Panc1 (cell line): ENCODE measurements around the gene EPB41L4B. TPM values are rescaled to one million over a fixed set of nuclear protein-coding genes. Genes with fewer than 3 reads are reported as not detected.

Experiments used
- ATAC-seq: fragments of 200-7000 bp; cut with Tn5 transposase; 2 replicates; pipeline ENCODE4 v1.9.1; 2020; ENCODE audit warnings: mild to moderate bottlenecking, moderate library complexity
- BruUV-seq: library from RNA; stranded (reverse); fragments of 400-500 nt; replicated peaks from 2 replicates; lab custom pipeline; 2021; lab: Mats Ljungman, UMichigan
- CTCF ChIA-PET: fragments of 300-600 bp; sonication (Branson Sonifier 250); formaldehyde crosslinking; loops from one replicate; lab custom pipeline; 2022; ENCODE audit warnings: antibody characterized with exemption; lab: Charles Lee
- POLR2A ChIA-PET: fragments of 300-600 bp; sonication (Branson Sonifier 250); formaldehyde crosslinking; loops from one replicate; lab custom pipeline; 2022; ENCODE audit warnings: antibody characterized with exemption; lab: Charles Lee
- DNase-seq: peaks from one replicate; pipeline ENCODE4 v3.0.0-alpha.2; 2010; ENCODE audit warnings: low read depth, low spot score
- H3K27ac ChIP-seq: 2 replicates; pipeline ENCODE4 v1.5.1; 2011; ENCODE audit warnings: mild to moderate bottlenecking, low read length, inconsistent platforms
- H3K27me3 ChIP-seq: fragments of 200-500 bp; sonication (Bioruptor generic); 2 replicates; pipeline ENCODE4 v1.6.0; 2014; ENCODE audit warnings: low read length, inconsistent platforms; ENCODE audit not compliant: control insufficient read depth, insufficient read depth
- H3K36me3 ChIP-seq: fragments of 200-500 bp; sonication (Bioruptor generic); 2 replicates; pipeline ENCODE4 v1.5.1; 2014; ENCODE audit warnings: inconsistent platforms, mild to moderate bottlenecking, low read length, moderate library complexity; ENCODE audit not compliant: control insufficient read depth, insufficient read depth
- H3K4me1 ChIP-seq: 2 replicates; pipeline ENCODE4 v1.5.1; 2011; ENCODE audit warnings: inconsistent platforms, mild to moderate bottlenecking, low read length, moderate library complexity; ENCODE audit not compliant: control insufficient read depth, insufficient read depth
- H3K4me3 ChIP-seq, 2 experiments: 2 replicates each; pipeline ENCODE4 v1.5.1; 2011 to 2012; ENCODE audit warnings: low read depth in 2 of 2, low read length in 2 of 2, mild to moderate bottlenecking in 2 of 2, inconsistent platforms in 1 of 2, moderate library complexity in 1 of 2
- H3K9me3 ChIP-seq: fragments of 200-500 bp; sonication (Bioruptor generic); 2 replicates; pipeline ENCODE4 v1.5.1; 2014; ENCODE audit warnings: low read depth, mild to moderate bottlenecking, inconsistent platforms, low read length, moderate library complexity; ENCODE audit not compliant: control insufficient read depth, insufficient read depth
- POLR2AphosphoS5 ChIP-seq: IDR thresholded peaks from 2 replicates; pipeline ENCODE4 v1.6.1; 2012; ENCODE audit warnings: mild to moderate bottlenecking, low read depth, low read length, moderate library complexity
- SIN3A ChIP-seq: IDR thresholded peaks from 2 replicates; pipeline ENCODE4 v1.6.1; 2012; ENCODE audit warnings: low read depth, mild to moderate bottlenecking, low read length, moderate library complexity, borderline replicate concordance; ENCODE audit not compliant: insufficient read depth
- TCF7L2 ChIP-seq: IDR thresholded peaks from 2 replicates; pipeline ENCODE4 v1.6.1; 2011; ENCODE audit warnings: mild to moderate bottlenecking, low read depth, low read length, inconsistent platforms
- in situ Hi-C: cut with HindIII; loops from 2 replicates; pipeline ENCODE4 v1.10.0; 2016; ENCODE audit warnings: low sequenced_read_pairs, low pct_unique_long_range_greater_than_20kb
- intact Hi-C: fragments of 100-400 bp; cut with micrococcal nuclease; formaldehyde crosslinking; loops from one replicate; pipeline ENCODE4 v1.10.0; 2022; ENCODE audit not compliant: unreplicated experiment
- total RNA-seq: library from RNA; stranded (reverse); gene quantifications from one replicate; pipeline ENCODE4 v1.2.1, GENCODE V29; 2021; ENCODE audit not compliant: unreplicated experiment
- TF ChIP-seq, protein P1 (sequence below), 2 experiments: IDR thresholded peaks; 2 replicates each; pipeline ENCODE4 v1.6.1; 2011 to 2012; ENCODE audit warnings: low read depth in 2 of 2, control low read depth in 1 of 2, low read length in 1 of 2, mild to moderate bottlenecking in 1 of 2, moderate library complexity in 1 of 2; ENCODE audit not compliant: insufficient read depth in 1 of 2
- TF ChIP-seq, protein P2 (sequence below): fragments of 450-650 bp; IDR thresholded peaks from 2 replicates; pipeline ENCODE4 v1.5.1; 2017; ENCODE audit warnings: mild to moderate bottlenecking

The EPB41L4B gene
- total RNA-seq, 1 experiment from 2014 or later = 27.8 TPM

DNA sequence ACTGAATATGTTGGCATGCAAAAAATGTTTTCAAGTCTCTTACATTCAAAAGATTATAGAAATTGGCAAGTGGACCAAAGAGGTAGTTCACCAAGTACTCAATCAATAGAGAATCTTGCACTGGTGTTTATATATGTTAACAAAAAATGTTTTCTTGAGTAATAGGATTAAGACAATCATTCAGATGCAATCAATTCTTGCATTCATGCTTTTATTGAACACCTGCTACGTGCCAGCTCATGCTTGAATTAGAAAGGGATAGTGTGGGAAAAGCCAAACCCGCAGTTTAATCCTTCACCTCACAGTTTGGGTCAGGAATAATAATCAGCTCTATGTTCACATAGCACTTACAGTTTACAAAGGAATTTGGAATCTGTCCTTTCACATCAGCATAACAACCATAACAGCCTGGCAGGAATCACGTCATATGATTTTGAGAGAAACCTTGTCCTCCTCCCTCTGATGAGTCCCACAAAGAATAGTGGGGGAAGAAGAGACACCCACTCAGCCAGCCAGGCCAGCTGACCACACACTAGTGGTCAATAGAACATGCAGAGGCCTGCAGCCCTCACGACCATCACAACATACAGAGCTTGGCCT lies 117.0 kb downstream of the EPB41L4B start:
- TF ChIP-seq, protein P1, sequence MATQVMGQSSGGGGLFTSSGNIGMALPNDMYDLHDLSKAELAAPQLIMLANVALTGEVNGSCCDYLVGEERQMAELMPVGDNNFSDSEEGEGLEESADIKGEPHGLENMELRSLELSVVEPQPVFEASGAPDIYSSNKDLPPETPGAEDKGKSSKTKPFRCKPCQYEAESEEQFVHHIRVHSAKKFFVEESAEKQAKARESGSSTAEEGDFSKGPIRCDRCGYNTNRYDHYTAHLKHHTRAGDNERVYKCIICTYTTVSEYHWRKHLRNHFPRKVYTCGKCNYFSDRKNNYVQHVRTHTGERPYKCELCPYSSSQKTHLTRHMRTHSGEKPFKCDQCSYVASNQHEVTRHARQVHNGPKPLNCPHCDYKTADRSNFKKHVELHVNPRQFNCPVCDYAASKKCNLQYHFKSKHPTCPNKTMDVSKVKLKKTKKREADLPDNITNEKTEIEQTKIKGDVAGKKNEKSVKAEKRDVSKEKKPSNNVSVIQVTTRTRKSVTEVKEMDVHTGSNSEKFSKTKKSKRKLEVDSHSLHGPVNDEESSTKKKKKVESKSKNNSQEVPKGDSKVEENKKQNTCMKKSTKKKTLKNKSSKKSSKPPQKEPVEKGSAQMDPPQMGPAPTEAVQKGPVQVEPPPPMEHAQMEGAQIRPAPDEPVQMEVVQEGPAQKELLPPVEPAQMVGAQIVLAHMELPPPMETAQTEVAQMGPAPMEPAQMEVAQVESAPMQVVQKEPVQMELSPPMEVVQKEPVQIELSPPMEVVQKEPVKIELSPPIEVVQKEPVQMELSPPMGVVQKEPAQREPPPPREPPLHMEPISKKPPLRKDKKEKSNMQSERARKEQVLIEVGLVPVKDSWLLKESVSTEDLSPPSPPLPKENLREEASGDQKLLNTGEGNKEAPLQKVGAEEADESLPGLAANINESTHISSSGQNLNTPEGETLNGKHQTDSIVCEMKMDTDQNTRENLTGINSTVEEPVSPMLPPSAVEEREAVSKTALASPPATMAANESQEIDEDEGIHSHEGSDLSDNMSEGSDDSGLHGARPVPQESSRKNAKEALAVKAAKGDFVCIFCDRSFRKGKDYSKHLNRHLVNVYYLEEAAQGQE (IDR thresholded peaks at IDR 0.05; ENCODE audit: insufficient read depth in 1 of 2, low read depth in 2 of 2, low read length in 1 of 2) = no peak
- TF ChIP-seq SIN3A (no peak), POLR2AphosphoS5 (no peak), TCF7L2 (no peak)
- TF ChIP-seq, protein P2, sequence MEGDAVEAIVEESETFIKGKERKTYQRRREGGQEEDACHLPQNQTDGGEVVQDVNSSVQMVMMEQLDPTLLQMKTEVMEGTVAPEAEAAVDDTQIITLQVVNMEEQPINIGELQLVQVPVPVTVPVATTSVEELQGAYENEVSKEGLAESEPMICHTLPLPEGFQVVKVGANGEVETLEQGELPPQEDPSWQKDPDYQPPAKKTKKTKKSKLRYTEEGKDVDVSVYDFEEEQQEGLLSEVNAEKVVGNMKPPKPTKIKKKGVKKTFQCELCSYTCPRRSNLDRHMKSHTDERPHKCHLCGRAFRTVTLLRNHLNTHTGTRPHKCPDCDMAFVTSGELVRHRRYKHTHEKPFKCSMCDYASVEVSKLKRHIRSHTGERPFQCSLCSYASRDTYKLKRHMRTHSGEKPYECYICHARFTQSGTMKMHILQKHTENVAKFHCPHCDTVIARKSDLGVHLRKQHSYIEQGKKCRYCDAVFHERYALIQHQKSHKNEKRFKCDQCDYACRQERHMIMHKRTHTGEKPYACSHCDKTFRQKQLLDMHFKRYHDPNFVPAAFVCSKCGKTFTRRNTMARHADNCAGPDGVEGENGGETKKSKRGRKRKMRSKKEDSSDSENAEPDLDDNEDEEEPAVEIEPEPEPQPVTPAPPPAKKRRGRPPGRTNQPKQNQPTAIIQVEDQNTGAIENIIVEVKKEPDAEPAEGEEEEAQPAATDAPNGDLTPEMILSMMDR = no peak
- Histone ChIP-seq H3K9me3 (no peaks in the 10 kb centered on the region), H3K27me3 (no peaks in the 10 kb centered on the region), H3K4me1 (no peaks in the 10 kb centered on the region), H3K27ac (no peak overlapping the region), H3K4me3 (no peak overlapping the region), H3K36me3 (no peaks in the 10 kb centered on the region)
- DNase-seq (no peak), ATAC-seq (no peak)
- intact Hi-C loops = no loop called here
- POLR2A ChIA-PET = no interaction called here
- in situ Hi-C loops = no loop called here
- CTCF ChIA-PET = no interaction called here
- BruUV-seq = no TSS peak

DNA sequence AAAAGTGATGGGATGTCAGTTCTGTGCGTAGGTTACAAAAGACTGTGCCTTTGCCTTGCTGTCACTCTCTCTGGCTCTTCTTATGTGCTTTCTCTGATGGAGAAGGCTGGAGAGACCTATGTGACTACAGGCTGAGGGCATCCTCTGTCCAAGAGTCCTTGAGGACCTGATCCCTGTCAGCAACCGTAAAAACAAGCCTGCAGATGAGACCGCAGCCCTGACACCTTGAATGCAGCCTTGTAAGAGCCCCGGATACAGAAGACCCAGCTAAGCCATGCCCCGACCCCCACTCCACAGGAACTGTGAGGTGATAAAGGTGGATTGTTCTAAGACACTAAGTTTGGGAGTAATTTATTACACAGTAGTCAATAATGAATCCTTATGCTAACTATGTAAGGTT lies 121.2 kb downstream of the EPB41L4B start:
- ATAC-seq (no peak), DNase-seq (no peak)
- Histone ChIP-seq H3K4me1 (no peaks in the 10 kb centered on the region), H3K27ac (no peak overlapping the region), H3K9me3 (no peaks in the 10 kb centered on the region), H3K36me3 (no peaks in the 10 kb centered on the region), H3K27me3 (no peaks in the 10 kb centered on the region), H3K4me3 (no peak overlapping the region)
- intact Hi-C loops = no loop called here
- no peak for TF ChIP-seq SIN3A
- TF ChIP-seq, protein P2 = no peak
- TF ChIP-seq, protein P1 (IDR thresholded peaks at IDR 0.05; ENCODE audit: insufficient read depth in 1 of 2, low read depth in 2 of 2, low read length in 1 of 2) = no peak
- no peak for TF ChIP-seq TCF7L2
- no TSS peak for BruUV-seq
- POLR2A ChIA-PET = no interaction called here
- in situ Hi-C loops = no loop called here
- CTCF ChIA-PET = no interaction called here
